Ishikawa (cell line): Measurements from ENCODE around the gene RASSF9.

Experiments
- CEBPB ChIP-seq: IDR thresholded peaks from 2 replicates; pipeline ENCODE4 v1.6.1; 2012
- CREB1 ChIP-seq: IDR thresholded peaks from 2 replicates; pipeline ENCODE4 v1.6.1; 2012; ENCODE audit warnings: low read depth
- EGR1 ChIP-seq: IDR thresholded peaks from 2 replicates; pipeline ENCODE4 v1.6.1; 2012
- EP300 ChIP-seq: IDR thresholded peaks from 2 replicates; pipeline ENCODE4 v1.6.1; 2012; ENCODE audit warnings: borderline replicate concordance
- FOXM1 ChIP-seq: IDR thresholded peaks from 2 replicates; pipeline ENCODE4 v1.6.1; 2012; ENCODE audit warnings: low read depth, borderline replicate concordance
- NFIC ChIP-seq: IDR thresholded peaks from 2 replicates; pipeline ENCODE4 v1.6.1; 2012
- RAD21 ChIP-seq: IDR thresholded peaks from 2 replicates; pipeline ENCODE4 v1.6.1; 2012; ENCODE audit warnings: low read depth
- TAF1 ChIP-seq: IDR thresholded peaks from 2 replicates; pipeline ENCODE4 v1.6.1; 2012; ENCODE audit warnings: low read depth, mild to moderate bottlenecking
- TCF12 ChIP-seq: IDR thresholded peaks from 2 replicates; pipeline ENCODE4 v1.6.1; 2012; ENCODE audit warnings: low read depth
- TEAD4 ChIP-seq: IDR thresholded peaks from 2 replicates; pipeline ENCODE4 v1.6.1; 2012
- YY1 ChIP-seq: IDR thresholded peaks from 2 replicates; pipeline ENCODE4 v1.6.1; 2012; ENCODE audit warnings: low read depth
- ZBTB7A ChIP-seq: IDR thresholded peaks from 2 replicates; pipeline ENCODE4 v1.6.1; 2012; ENCODE audit warnings: low read depth
- TF ChIP-seq, protein P1 (sequence below): IDR thresholded peaks from 2 replicates; pipeline ENCODE4 v1.6.1; 2012; ENCODE audit warnings: low read depth, mild to moderate bottlenecking
- TF ChIP-seq, protein P2 (sequence below): IDR thresholded peaks from 2 replicates; pipeline ENCODE4 v1.6.1; 2012
- TF ChIP-seq, protein P3 (sequence below): IDR thresholded peaks from 2 replicates; pipeline ENCODE4 v1.6.1; 2012

The RASSF9 gene

DNA sequence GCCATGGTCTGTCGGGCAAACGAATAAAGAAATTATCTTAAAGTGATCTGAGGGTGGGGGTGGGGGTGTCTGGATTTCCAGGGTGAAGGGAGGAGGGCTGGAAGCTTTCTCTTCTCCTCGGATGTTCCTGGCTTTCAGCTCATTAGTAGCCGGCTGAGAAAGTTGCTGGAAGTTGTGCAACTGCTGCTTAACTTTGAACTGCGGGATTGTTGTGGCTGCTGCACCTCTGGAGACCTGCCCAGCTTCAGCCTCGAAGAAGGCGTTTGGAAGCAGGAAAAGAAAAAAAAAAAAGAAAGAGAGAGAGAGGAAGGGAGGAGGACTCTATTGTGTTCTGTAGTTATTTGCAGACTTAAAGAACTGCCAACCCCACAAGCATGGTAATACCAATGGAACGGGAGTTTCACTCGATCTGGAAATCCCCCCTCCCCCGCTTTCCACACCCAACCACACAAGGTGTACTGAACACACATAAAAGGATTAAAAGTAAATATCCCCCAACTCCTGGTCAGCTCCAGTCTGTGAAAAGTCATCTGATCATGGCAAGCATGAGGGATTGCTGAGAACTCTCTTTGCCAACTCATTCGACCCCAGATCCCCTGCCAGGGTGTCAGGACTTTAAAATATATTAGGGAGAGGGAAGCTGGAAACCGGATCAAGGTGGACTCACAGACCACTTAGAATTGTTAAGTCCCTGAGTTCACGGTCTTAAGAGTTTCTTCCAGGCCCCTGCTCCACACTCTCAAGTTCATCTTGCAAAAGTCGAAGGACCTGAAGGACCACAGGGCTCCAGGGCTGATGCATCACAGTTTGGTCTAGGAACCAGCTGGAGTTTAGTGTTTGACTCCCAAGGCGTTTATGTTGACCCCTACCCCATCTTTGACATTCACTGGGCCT, at the start of gene RASSF9:
RASSF9 (minus strand) TSS at position 213 of the 894 bp plus-strand sequence; CDS start at position 5, 208 bp downstream.
- TF ChIP-seq NFIC (0 out of 2 replicates have a peak, but pooled peaks have one; percentile 18), EP300 (no peak), ZBTB7A (no peak), CEBPB (peak; percentile 94)

DNA sequence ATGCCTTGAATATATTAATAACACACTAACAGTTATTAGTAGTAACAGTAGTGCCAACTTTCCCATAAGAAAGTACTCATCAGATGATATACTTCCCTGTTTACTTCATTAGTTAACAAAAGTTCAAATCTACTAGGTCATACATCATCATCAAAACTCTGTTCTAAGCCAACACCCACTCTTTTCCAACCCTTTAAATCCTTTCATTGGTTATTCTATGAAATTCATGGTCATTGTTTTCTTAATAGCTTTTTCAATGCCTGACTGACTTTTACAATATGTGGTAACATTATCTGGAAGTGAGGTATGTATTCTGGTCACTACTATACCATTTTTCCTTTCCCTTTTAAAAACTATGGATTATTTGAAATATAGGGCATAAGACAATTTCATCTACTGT, 47.6 kb upstream of the RASSF9 start:
- TF ChIP-seq EGR1 (no peak), CREB1 (no peak), FOXM1 (no peak), TAF1 (no peak), NFIC (peak; percentile 37; the same call in 1 of the 2 replicates), TEAD4 (peak; percentile 41; the same call in 1 of the 2 replicates), TCF12 (no peak)
- TF ChIP-seq, protein P1, sequence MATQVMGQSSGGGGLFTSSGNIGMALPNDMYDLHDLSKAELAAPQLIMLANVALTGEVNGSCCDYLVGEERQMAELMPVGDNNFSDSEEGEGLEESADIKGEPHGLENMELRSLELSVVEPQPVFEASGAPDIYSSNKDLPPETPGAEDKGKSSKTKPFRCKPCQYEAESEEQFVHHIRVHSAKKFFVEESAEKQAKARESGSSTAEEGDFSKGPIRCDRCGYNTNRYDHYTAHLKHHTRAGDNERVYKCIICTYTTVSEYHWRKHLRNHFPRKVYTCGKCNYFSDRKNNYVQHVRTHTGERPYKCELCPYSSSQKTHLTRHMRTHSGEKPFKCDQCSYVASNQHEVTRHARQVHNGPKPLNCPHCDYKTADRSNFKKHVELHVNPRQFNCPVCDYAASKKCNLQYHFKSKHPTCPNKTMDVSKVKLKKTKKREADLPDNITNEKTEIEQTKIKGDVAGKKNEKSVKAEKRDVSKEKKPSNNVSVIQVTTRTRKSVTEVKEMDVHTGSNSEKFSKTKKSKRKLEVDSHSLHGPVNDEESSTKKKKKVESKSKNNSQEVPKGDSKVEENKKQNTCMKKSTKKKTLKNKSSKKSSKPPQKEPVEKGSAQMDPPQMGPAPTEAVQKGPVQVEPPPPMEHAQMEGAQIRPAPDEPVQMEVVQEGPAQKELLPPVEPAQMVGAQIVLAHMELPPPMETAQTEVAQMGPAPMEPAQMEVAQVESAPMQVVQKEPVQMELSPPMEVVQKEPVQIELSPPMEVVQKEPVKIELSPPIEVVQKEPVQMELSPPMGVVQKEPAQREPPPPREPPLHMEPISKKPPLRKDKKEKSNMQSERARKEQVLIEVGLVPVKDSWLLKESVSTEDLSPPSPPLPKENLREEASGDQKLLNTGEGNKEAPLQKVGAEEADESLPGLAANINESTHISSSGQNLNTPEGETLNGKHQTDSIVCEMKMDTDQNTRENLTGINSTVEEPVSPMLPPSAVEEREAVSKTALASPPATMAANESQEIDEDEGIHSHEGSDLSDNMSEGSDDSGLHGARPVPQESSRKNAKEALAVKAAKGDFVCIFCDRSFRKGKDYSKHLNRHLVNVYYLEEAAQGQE = no peak

DNA sequence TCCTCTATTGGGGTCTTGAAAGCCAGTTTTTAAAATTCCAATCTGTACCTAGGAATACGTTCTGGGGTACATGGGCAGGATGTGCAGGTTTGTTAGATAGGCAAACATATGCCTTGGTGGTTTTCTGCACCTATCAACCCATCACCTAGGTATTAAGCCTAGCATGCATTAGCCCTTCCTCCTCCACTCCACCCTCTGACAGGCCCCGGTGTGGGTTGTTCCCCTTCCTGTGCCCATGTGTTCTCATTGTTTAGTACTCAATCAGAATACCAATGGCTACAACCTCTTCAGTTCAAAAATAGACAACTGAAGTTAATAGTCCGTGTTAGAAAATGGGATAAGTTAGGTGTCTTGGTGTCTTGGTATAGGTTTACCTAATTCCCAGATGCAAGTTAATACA, 41.2 kb upstream of the RASSF9 start:
- TF ChIP-seq ZBTB7A (no peak), TAF1 (no peak), RAD21 (no peak), TCF12 (no peak), TEAD4 (no peak), FOXM1 (no peak), CEBPB (no peak), EGR1 (no peak), YY1 (no peak), NFIC (no peak), CREB1 (no peak), EP300 (no peak)
- TF ChIP-seq, protein P2, sequence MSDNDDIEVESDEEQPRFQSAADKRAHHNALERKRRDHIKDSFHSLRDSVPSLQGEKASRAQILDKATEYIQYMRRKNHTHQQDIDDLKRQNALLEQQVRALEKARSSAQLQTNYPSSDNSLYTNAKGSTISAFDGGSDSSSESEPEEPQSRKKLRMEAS = no peak
- TF ChIP-seq, protein P1 = no peak
- TF ChIP-seq, protein P3, sequence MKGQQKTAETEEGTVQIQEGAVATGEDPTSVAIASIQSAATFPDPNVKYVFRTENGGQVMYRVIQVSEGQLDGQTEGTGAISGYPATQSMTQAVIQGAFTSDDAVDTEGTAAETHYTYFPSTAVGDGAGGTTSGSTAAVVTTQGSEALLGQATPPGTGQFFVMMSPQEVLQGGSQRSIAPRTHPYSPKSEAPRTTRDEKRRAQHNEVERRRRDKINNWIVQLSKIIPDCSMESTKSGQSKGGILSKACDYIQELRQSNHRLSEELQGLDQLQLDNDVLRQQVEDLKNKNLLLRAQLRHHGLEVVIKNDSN = no peak

DNA sequence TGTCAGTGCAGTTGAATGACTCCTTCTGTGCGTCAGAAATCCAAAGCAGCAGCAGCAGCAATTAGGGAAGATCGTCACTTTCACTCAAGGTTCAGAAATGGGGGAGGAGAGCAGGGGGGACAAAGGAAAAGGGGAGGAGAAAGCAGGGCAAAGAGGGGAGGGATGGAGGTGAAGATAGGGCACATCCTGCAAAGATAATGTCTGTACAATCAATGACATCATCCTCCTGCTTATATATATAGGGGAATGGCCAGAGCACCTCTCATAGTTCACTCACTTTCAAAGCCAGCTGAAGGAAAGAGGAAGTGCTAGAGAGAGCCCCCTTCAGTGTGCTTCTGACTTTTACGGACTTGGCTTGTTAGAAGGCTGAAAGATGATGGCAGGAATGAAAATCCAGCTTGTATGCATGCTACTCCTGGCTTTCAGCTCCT, 37.8 kb upstream of the RASSF9 start, which contains the start of gene NTS:
NTS (plus strand) TSS at position 265 of the 431 bp plus-strand sequence; CDS start at position 374, 109 bp downstream.
- TF ChIP-seq RAD21 (no peak), TCF12 (no peak), ZBTB7A (no peak), NFIC (no peak), EGR1 (no peak), CREB1 (no peak), YY1 (no peak), CEBPB (no peak)
- TF ChIP-seq, protein P1 = no peak
- TF ChIP-seq, protein P2 = no peak
